Adrenal gland (tissue), 12 donors: ENCODE results near the gene SEPTIN11. TPM values are rescaled to one million over a fixed set of nuclear protein-coding genes. Genes with fewer than 3 reads are reported as not detected.

ENCODE experiments used
- DNase-seq, 7 donors: peaks; one replicate each; pipeline ENCODE4 v3.0.0-alpha.2; 2019 to 2020
- H3K27ac ChIP-seq, 5 donors: fragments of 200-600 bp; sonication (generic) in 4 of 5; 1 replicate in 3 of 5; 2 replicates in 2 of 5; pipeline versions ENCODE4 v1.5.1 to v1.8.0; 2016 to 2020; ENCODE audit warnings: mild to moderate bottlenecking in 1 of 5
- H3K27me3 ChIP-seq: fragments of 200-600 bp; 2 replicates; pipeline ENCODE4 v1.8.0; 2021
- H3K36me3 ChIP-seq, 2 donors: fragments of 200-600 bp; replicated peaks in 1 of 2; 1 replicate in 1 of 2; 2 replicates in 1 of 2; pipeline versions ENCODE4 v1.5.1 to v1.8.0; 2018 to 2022
- H3K4me1 ChIP-seq, 2 donors: fragments of 200-600 bp; replicated peaks in 1 of 2; 1 replicate in 1 of 2; 2 replicates in 1 of 2; pipeline versions ENCODE4 v1.5.1 to v1.8.0; 2018 to 2021
- H3K4me3 ChIP-seq, 4 donors: fragments of 200-600 bp; sonication (generic) in 3 of 4; one replicate each; pipeline ENCODE4 v1.5.1; 2016 to 2018
- H3K9me3 ChIP-seq, 3 donors: fragments of 200-600 bp; sonication (generic) in 1 of 3; replicated peaks in 1 of 3; 1 replicate in 2 of 3; 2 replicates in 1 of 3; pipeline versions ENCODE4 v1.5.1 to v1.8.0; 2016 to 2021
- POLR2A ChIP-seq, 2 donors: fragments of 450-650 bp; IDR thresholded peaks; one replicate each; pipeline ENCODE4 v1.6.1; 2017; ENCODE audit warnings: antibody characterized with exemption in 2 of 2, mild to moderate bottlenecking in 2 of 2, moderate library complexity in 1 of 2
- WGBS, 4 donors: extraction: QIAGEN DNeasy Blood & Tissue Kit in 2 of 4; methylation state at CpG; one replicate each; pipeline versions ENCODE4 v1.1.5 to v1.1.7; 2013 to 2017; 5-methylcytosine and 5-hydroxymethylcytosine counted together
- intact Hi-C, 2 donors: fragments of 100-400 bp; cut with DNase I; formaldehyde crosslinking; loops; one replicate each; pipeline versions ENCODE4 v1.14.1 to v1.15.0; 2022 to 2023
- polyA plus RNA-seq, 3 donors: library from polyadenylated mRNA; stranded (reverse); fragments of 200-250 nt in 2 of 3; fragments of 350-450 nt in 1 of 3; fragmentation: Illumina TruSeq in 1 of 3; extraction: RNeasy Lipid Tissue Mini Kit (QIAGEN cat#74804) in 1 of 3; gene quantifications; one replicate each; pipeline ENCODE4 v1.2.3, GENCODE V29; 2013 to 2014
- total RNA-seq, 9 donors: library from RNA; depleted of rRNA in 4 of 9; stranded (reverse); fragments of >200 nt in 4 of 9; fragments of 120-200 nt in 1 of 9; fragmentation: NEBNext Ultra II Directional in 1 of 9; extraction: Animal tissue kit (Norgen Biotek cat#: 25700) in 1 of 9; gene quantifications; one replicate each; pipeline versions ENCODE4 v1.1.0 to v1.2.4, GENCODE V29; 2013 to 2023
- TF ChIP-seq, protein P1 (sequence below), 6 experiments: fragments of 450-650 bp in 4 of 6; fragments of 200-600 bp in 2 of 6; sonication (generic) in 1 of 6; IDR thresholded peaks; 1 replicate in 5 of 6; 2 replicates in 1 of 6; pipeline versions ENCODE4 v1.5.1 to v1.8.0; 2016 to 2021; ENCODE audit warnings: antibody characterized with exemption in 6 of 6, mild to moderate bottlenecking in 2 of 6, moderate library complexity in 1 of 6
- donor health status: healthy with polysubstance abuse.
- donor health status: Bipolar disorder and iron deficiency.
- donor health status: DM: yes; HTN: yes; CAD: no.
- donor health status: DM: no; HTN: no; CAD: no.
- donor health status: DM: no; HTN: no; CAD: no.
- donor health status: DM: yes; HTN: yes; CAD: no.

The SEPTIN11 gene
- total and polyA plus RNA-seq, 12 donors: 12.5 to 49.1 (median 31.5) TPM

DNA sequence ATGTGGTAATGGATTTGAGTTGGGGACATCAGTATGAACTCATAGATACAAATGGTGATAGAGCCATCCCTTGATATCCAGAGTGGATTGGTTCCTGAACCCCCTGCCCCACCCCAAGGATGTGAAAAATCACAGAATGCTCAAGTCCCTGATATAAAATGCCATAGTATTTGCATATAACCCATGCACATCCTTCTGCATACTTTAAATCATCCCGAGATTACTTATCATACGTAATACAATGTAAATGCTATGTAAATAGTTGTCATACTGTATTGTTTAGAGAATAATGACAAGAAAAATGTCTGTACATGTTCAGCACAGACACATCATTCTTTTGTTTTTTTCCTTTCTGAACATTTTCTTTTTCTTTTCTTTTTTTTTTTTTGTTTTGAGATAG is 18.9 kb upstream of the SEPTIN11 start:
- intact Hi-C loops: no loop called here
- H3K4me1 ChIP-seq: no peaks in the 10 kb centered on the region
- H3K27ac ChIP-seq: no peak overlapping the region
- H3K9me3 ChIP-seq: no peaks in the 10 kb centered on the region
- WGBS, 4 donors: 82 to 94% (median 88%) methylated on average over 2 of the region's 2 CpGs
- H3K4me3 ChIP-seq: no peak overlapping the region
- no peaks in the 10 kb centered on the region for H3K27me3 ChIP-seq
- no peak for TF ChIP-seq POLR2A (IDR thresholded peaks at IDR 0.05)
- TF ChIP-seq, protein P1, sequence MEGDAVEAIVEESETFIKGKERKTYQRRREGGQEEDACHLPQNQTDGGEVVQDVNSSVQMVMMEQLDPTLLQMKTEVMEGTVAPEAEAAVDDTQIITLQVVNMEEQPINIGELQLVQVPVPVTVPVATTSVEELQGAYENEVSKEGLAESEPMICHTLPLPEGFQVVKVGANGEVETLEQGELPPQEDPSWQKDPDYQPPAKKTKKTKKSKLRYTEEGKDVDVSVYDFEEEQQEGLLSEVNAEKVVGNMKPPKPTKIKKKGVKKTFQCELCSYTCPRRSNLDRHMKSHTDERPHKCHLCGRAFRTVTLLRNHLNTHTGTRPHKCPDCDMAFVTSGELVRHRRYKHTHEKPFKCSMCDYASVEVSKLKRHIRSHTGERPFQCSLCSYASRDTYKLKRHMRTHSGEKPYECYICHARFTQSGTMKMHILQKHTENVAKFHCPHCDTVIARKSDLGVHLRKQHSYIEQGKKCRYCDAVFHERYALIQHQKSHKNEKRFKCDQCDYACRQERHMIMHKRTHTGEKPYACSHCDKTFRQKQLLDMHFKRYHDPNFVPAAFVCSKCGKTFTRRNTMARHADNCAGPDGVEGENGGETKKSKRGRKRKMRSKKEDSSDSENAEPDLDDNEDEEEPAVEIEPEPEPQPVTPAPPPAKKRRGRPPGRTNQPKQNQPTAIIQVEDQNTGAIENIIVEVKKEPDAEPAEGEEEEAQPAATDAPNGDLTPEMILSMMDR (IDR thresholded peaks at IDR 0.05): no peak
- no peak for DNase-seq
- no peaks in the 10 kb centered on the region for H3K36me3 ChIP-seq

DNA sequence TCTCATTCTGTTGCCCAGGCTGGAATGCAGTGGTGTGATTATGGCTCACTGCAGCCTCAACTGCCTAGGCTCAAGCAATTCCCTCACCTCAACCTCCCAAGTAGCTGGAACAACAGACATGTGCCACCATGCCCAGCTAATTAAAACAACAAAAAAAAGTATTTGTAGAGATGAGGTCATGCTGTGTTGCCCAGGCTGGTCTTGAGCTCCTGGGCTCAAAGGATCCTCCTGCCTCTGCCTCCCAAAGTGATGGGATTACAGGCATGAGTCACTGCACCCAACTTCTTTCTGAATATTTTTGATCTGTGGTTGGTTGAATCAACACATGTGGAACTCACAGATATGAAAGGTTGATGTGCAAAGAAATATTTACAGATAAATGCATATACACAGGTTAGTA is 18.5 kb upstream of the SEPTIN11 start:
- Histone ChIP-seq H3K36me3 (no peaks in the 10 kb centered on the region), H3K27me3 (no peaks in the 10 kb centered on the region), H3K27ac (no peak overlapping the region), H3K4me3 (no peak overlapping the region), H3K4me1 (no peaks in the 10 kb centered on the region), H3K9me3 (no peaks in the 10 kb centered on the region)
- intact Hi-C loops: no loop called here
- no peak for TF ChIP-seq POLR2A (IDR thresholded peaks at IDR 0.05)
- TF ChIP-seq, protein P1 (IDR thresholded peaks at IDR 0.05): no peak
- no peak for DNase-seq

DNA sequence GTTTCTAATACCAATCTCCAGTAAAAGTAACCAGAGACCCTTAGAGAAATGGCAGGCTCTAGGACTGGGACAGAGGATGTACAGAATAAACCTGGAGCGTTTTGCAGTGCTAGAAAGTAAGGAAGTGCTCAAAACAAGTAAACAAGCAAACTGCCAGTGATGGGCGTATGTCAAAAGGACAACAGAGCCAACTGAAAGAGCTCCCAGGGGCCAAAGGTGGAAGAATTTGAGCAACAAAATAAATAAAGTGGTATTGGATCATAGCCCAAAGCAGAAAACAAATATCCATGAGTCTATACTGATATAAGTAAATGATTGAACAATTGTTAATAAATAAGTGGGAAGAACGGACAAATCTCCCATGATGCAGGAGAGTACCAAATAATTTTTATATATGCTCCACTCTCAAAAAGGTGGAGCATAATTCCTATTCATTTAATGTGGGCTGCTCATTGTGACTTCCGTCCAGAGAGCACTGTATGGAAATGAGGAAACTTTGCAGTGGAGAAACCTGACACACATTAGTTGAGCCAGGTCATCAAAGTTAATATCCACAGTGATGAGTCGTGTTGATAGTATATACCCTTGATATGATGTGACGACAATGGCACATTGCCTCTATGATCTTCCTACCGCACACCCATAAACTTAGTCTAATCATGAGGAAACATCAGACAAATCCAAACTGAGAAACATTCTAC is 17.8 kb upstream of the SEPTIN11 start:
- intact Hi-C loops: no loop called here
- no peaks in the 10 kb centered on the region for H3K4me1 ChIP-seq
- no peak overlapping the region for H3K27ac ChIP-seq
- no peaks in the 10 kb centered on the region for H3K36me3 ChIP-seq
- no peak overlapping the region for H3K4me3 ChIP-seq
- 79 to 87% (median 84%) methylated on average over 7 of the region's 7 CpGs for WGBS, 4 donors
- DNase-seq: no peak
- H3K27me3 ChIP-seq: no peaks in the 10 kb centered on the region
- TF ChIP-seq, protein P1 (IDR thresholded peaks at IDR 0.05): no peak
- TF ChIP-seq POLR2A (IDR thresholded peaks at IDR 0.05): no peak
- no peaks in the 10 kb centered on the region for H3K9me3 ChIP-seq

- H3K27me3 ChIP-seq: no peaks in the 10 kb centered on the region
- H3K9me3 ChIP-seq: no peaks in the 10 kb centered on the region
- no peaks in the 10 kb centered on the region for H3K36me3 ChIP-seq
- no peak overlapping the region for H3K4me3 ChIP-seq
- DNase-seq: no peak
- no peak for TF ChIP-seq POLR2A (IDR thresholded peaks at IDR 0.05)
- TF ChIP-seq, protein P1 (IDR thresholded peaks at IDR 0.05): no peak
- H3K27ac ChIP-seq: no peak overlapping the region
- intact Hi-C loops: no loop called here
- H3K4me1 ChIP-seq: peaks cover 0 to 6% of the 10 kb centered on the region in 2 donors
- 67 to 87% (median 73%) methylated on average over 2 of the region's 2 CpGs for WGBS, 4 donors
These were observed 10.4 kb upstream of the SEPTIN11 start for GRCh38 chr4:76939184-76939583.
